Measurements from ENCODE around the gene KSR2. TPM values are rescaled to one million over a fixed set of nuclear protein-coding genes. Genes with fewer than 3 reads are reported as not detected.

The KSR2 gene
- total RNA-seq, 2 experiments from 2014 or later: 0.14 to 0.16 TPM

DNA sequence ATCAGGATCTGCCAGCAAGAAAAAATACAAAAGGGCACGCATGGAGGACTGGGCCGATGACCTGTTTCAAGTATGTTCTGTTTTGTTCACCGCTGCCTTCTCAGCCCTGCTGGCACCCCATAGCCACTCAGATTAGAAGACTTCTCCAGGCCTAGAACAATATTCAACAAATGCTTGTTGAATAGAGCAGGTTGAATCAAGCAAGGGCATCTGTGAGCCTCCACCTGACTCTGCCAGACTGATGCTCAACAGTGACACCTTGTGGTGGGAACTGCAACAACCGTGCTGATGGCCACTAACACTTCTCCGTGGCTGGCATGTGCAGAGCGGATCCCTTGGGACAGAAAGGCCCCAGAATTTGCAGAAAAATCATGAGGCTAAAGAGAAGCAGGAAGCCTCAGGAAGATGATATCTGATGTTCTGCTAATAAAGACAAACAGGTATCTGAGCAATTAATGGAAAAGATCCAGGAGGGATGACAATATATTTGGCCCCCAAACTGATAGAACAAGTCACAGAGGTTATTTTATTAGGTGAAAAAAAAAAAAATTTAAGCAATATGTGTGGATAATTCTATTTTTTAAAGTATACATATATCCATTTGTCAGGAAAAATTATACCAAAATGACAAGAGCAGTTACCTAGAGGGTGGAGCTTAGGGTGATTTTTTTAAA, 114.3 kb downstream of the KSR2 start:
- no peak overlapping the region for H3K4me3 Mint-ChIP-seq

DNA sequence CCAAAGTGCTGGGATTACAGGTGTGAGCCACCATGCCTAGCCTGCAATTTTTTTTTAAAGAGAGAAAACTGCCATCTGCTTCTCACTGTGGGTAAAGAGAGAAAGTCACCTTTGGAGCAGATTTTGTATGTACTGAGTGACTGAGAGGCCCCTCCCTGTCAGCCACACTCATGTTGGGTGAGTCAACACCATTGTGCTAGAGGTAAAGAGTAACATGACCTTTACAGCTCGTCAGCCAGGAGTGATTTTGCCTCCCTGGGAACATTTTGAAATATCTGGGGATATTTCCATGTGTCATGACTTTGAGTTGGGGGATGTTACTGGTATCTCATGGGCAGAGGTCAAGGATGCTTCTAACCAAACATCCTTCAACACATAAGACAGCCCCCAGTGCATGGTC, 115.2 kb downstream of the KSR2 start:
- H3K36me3 Mint-ChIP-seq (ENCODE audit: low read depth): peaks cover 4% of the 10 kb centered on the region
- H3K27me3 Mint-ChIP-seq: peaks cover 8% of the 10 kb centered on the region
- intact Hi-C loops (cut with DNase I, micrococcal nuclease): loop anchor here in 1 of 2 experiments (5.0 kb wide), 1 partner anchor 616 kb away; no protein-coding TSS in a partner anchor
- H3K4me1 Mint-ChIP-seq: peaks cover 2% of the 10 kb centered on the region
- no peak overlapping the region for H3K27ac Mint-ChIP-seq
- ATAC-seq (peak; percentile 51), DNase-seq (no peak)
- H3K4me3 Mint-ChIP-seq: no peak overlapping the region
- ChIA-PET CTCF (interaction anchor here (0.7 to 1.6 kb wide), 3 partner anchors 79 to 643 kb away, joined by 3 read pairs; no protein-coding TSS in a partner anchor), POLR2A (no interaction called here)
- peaks cover 7% of the 10 kb centered on the region for H3K9me3 Mint-ChIP-seq (ENCODE audit: low read depth)

More for the DNA sequence above, 114.3 kb downstream of the KSR2 start:
- Mint-ChIP-seq H3K9me3 (ENCODE audit: low read depth) (peaks cover 7% of the 10 kb centered on the region), H3K36me3 (ENCODE audit: low read depth) (peaks cover 4% of the 10 kb centered on the region), H3K27me3 (peaks cover 4% of the 10 kb centered on the region), H3K27ac (no peak overlapping the region), H3K4me1 (peaks cover 2% of the 10 kb centered on the region)
- POLR2A ChIA-PET: no interaction called here
- ATAC-seq (peak; percentile 67), DNase-seq (peak; percentile 74)
- CTCF ChIA-PET: interaction anchor here (0.6 to 1.6 kb wide), 6 partner anchors 13 to 644 kb away, joined by 3 to 5 read pairs (median 4); no protein-coding TSS in a partner anchor
- intact Hi-C loops (cut with DNase I, micrococcal nuclease): loop anchor here in 1 of 2 experiments (5.0 kb wide), 1 partner anchor 617 kb away; no protein-coding TSS in a partner anchor

DNA sequence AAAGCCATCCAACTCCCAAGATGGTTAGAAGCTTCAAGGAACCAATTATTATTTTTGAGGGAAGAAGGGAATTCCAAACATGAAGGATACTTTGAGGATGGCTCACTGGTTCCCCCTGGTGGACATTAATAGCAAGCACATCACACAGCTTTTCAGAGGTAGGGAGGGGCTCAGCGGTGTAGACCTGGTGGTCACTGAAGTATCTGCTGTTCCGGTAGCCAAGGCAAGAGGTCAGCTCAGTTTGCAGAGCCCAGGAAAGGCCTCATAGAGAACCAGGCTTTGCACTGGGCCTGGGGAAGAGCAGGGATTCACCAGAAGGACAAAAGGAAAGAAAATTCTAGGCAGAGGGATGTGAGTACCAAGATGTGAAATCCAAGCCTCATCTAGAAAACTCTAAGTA, 118.7 kb downstream of the KSR2 start:
- DNase-seq (peak; percentile 17), ATAC-seq (peak; percentile 65)
- Mint-ChIP-seq H3K27ac (no peak overlapping the region), H3K4me3 (no peak overlapping the region), H3K36me3 (ENCODE audit: low read depth) (peaks cover 4% of the 10 kb centered on the region), H3K4me1 (no peaks in the 10 kb centered on the region), H3K9me3 (ENCODE audit: low read depth) (peaks cover 7% of the 10 kb centered on the region), H3K27me3 (peaks cover 21% of the 10 kb centered on the region)
- ChIA-PET CTCF (interaction anchor here (0.6 to 4.2 kb wide), 14 partner anchors 10 to 1150 kb away, joined by 3 to 30 read pairs (median 3); no protein-coding TSS in a partner anchor), POLR2A (no interaction called here)
- intact Hi-C loops (cut with DNase I, micrococcal nuclease): loop anchor here in 1 of 2 experiments (5.0 kb wide), 1 partner anchor 613 kb away; no protein-coding TSS in a partner anchor

DNA sequence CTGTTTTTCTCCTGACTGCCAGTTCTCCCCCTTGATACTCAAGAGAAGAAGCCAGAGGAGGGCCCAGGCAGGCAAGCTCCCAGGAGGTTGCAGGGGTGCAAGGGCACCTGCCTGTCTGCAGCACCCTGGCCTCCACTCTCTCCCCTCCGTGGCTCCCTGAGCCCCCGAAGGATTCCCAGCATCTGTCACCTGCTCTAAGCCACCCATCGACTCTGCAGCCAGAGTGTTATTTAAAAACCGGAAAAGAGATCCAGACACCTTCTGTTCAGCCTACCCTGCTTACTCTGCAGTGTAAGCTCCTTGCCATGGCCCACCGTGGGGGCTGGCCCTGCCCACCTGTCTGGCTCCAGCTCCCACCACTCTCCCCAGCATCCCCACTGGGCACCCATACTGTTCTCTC, 121.4 kb downstream of the KSR2 start:
- Mint-ChIP-seq H3K36me3 (ENCODE audit: low read depth) (no peaks in the 10 kb centered on the region), H3K4me1 (no peaks in the 10 kb centered on the region), H3K9me3 (ENCODE audit: low read depth) (peaks cover 4% of the 10 kb centered on the region), H3K27ac (no peak overlapping the region), H3K27me3 (peaks cover 24% of the 10 kb centered on the region), H3K4me3 (no peak overlapping the region)
- intact Hi-C loops (cut with DNase I, micrococcal nuclease): no loop called here
- DNase-seq: no peak
- POLR2A ChIA-PET: no interaction called here
- CTCF ChIA-PET: interaction anchor here (1.3 to 4.2 kb wide), 2 partner anchors 10 to 28 kb away, joined by 3 to 30 read pairs; no protein-coding TSS in a partner anchor
- ATAC-seq: no peak

DNA sequence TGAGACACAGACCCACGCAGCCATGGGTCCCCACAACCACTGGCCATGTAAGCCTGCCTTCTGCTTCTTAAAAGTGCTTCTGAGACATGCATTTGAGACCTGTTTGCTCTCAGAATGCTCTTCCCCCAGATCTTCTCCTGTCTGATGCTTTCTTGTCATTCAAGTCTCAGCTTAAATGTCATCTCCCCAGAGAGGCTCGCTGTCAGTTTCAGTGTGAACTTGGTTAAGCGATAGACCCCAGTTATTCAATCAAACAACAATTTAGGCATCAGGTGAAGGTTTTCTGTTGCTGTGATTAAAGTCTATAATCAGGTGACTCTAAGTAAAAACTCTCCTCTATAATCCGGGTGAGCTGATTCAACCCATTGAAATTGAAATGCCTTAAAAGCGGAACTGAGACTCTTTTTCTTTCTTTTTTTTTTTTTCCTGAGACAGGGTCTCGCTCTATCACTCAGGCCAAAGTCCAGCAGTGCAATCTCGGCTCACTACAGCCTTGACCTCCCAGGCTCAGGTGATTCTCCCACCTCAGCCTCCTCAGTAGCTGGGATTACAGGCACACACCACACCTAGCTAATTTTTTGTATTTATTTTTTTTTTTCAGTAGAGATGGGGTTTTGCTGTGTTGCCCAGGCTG, 123.4 kb downstream of the KSR2 start:
- DNase-seq (no peak), ATAC-seq (no peak)
- ChIA-PET CTCF (interaction anchor here (0.7 kb wide), 1 partner anchor 12 kb away, joined by 3 read pairs; no protein-coding TSS in a partner anchor), POLR2A (no interaction called here)
- Mint-ChIP-seq H3K4me1 (no peaks in the 10 kb centered on the region), H3K9me3 (ENCODE audit: low read depth) (peaks cover 4% of the 10 kb centered on the region), H3K27ac (no peak overlapping the region), H3K27me3 (peaks cover 26% of the 10 kb centered on the region), H3K4me3 (no peak overlapping the region), H3K36me3 (ENCODE audit: low read depth) (no peaks in the 10 kb centered on the region)
- intact Hi-C loops (cut with DNase I, micrococcal nuclease): no loop called here

DNA sequence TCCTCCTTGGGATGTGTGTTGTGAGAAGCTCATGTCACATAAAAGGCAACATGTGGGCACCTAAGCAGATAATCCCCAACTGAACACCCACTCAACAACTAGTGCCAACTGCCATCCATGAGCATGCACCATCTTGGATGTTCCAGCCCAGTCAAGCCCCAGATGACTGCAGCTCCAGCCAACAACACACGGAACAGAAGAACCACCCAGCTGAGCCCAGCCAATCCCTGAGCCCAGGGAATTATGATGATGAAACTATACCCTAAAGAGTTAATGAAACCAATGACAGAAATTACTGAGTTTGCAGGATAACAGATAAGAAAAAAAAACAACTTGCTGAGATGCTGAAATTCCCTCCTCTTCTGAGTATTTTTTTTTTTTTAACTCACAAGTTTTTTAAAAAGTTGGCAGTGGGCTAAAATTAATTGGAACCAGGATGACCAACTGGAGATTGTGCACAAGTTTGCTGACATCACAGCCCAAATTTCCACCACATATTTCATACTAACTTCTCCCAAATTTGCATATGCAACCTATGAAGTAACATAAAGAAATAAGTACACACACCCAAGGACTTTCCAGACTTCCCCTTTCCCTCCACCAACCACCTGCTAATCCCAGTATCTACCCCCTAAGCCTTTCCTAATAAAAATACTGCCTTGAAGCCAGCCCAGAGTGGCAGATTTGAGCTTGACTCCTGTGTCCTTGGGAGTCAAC, 124.5 kb downstream of the KSR2 start:
- CTCF ChIA-PET: no interaction called here
- H3K36me3 Mint-ChIP-seq (ENCODE audit: low read depth): no peaks in the 10 kb centered on the region
- no peak overlapping the region for H3K4me3 Mint-ChIP-seq
- H3K27ac Mint-ChIP-seq: no peak overlapping the region
- ATAC-seq: no peak
- H3K4me1 Mint-ChIP-seq: no peaks in the 10 kb centered on the region
- peaks cover 22% of the 10 kb centered on the region for H3K27me3 Mint-ChIP-seq
- intact Hi-C loops (cut with DNase I, micrococcal nuclease): no loop called here
- H3K9me3 Mint-ChIP-seq (ENCODE audit: low read depth): peaks cover 4% of the 10 kb centered on the region
- DNase-seq: no peak
- POLR2A ChIA-PET: no interaction called here

DNA sequence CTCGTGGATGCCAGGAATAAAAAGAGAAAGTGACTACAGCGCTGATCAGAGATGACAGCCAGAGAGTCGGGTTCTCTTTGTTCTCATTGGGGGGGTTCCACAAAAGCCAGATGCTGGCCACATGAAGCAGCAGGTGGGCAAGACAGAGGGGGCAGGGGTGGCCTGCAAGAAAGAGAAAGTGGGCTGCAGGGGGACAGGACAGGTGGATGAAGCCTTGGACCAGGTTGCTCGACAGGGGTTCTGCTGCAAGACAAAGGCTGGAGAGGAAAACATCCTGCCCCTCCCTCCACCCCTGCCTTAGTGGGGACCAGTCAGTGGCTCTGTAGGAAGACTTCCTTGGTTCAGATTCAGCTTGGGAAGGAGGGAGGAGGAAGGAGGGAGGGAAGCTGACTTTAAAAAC, 126.2 kb downstream of the KSR2 start:
- no peak for DNase-seq
- intact Hi-C loops (cut with DNase I, micrococcal nuclease): no loop called here
- Mint-ChIP-seq H3K27ac (no peak overlapping the region), H3K9me3 (ENCODE audit: low read depth) (peaks cover 4% of the 10 kb centered on the region), H3K27me3 (peaks cover 20% of the 10 kb centered on the region), H3K36me3 (ENCODE audit: low read depth) (no peaks in the 10 kb centered on the region), H3K4me1 (no peaks in the 10 kb centered on the region), H3K4me3 (no peak overlapping the region)
- POLR2A ChIA-PET: no interaction called here
- CTCF ChIA-PET: interaction anchor here (0.6 to 1.1 kb wide), 2 partner anchors 474 to 1261 kb away, joined by 3 to 4 read pairs; no protein-coding TSS in a partner anchor
- ATAC-seq: no peak

DNA sequence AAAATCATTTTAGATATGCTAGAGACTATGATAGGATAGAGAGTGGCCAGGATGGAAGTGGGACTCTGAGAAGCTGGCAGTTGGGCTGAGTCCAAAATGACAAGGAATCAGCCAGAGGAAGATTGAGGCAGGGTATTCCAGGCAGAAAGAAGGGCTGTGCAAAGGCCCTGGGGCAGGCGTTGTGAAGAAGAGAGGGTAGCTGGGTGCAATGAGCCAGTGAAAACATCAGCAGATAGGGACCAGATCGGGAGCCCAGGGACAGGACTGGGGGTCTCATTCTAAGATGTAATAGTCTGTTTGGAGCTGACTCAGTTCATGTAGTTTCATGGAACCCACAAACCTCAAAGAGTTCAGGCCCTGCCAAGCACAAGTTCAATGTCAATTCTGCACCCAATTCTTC, 126.6 kb downstream of the KSR2 start:
- no peak overlapping the region for H3K27ac Mint-ChIP-seq

DNA sequence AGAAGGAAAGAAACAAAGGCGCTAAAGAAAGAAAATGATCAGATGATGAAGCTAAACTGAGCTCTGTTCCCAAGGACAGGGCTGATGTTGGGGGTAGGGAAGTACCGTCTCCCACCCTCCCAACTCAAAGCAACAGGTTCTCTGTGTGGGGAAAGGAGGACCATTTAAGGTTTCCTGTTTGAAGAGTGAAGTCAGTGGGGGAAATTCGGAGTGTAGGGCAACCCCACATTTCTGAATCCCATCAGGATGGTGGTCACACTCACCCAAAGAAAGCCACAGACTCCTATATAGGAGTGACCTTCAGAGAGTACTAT, 131.1 kb downstream of the KSR2 start:
- Mint-ChIP-seq H3K4me1 (peaks cover 6% of the 10 kb centered on the region), H3K27me3 (peaks cover 19% of the 10 kb centered on the region), H3K36me3 (ENCODE audit: low read depth) (no peaks in the 10 kb centered on the region), H3K9me3 (ENCODE audit: low read depth) (no peaks in the 10 kb centered on the region), H3K4me3 (no peak overlapping the region), H3K27ac (no peak overlapping the region)
- intact Hi-C loops (cut with DNase I, micrococcal nuclease): loop anchor here (1.0 to 10.0 kb wide), 5 partner anchors 233 to 625 kb away; no protein-coding TSS in a partner anchor
- no peak for DNase-seq
- no peak for ATAC-seq
- CTCF ChIA-PET: interaction anchor here (0.5 to 4.1 kb wide), 22 partner anchors 9 to 627 kb away, joined by 3 to 35 read pairs (median 5); partner anchors contain the start of gene PEBP1
- POLR2A ChIA-PET: no interaction called here

More for the DNA sequence above, 126.6 kb downstream of the KSR2 start:
- H3K27me3 Mint-ChIP-seq: peaks cover 24% of the 10 kb centered on the region
- DNase-seq (no peak), ATAC-seq (no peak)
- peaks cover 2% of the 10 kb centered on the region for H3K4me1 Mint-ChIP-seq
- no peak overlapping the region for H3K4me3 Mint-ChIP-seq
- H3K36me3 Mint-ChIP-seq (ENCODE audit: low read depth): no peaks in the 10 kb centered on the region
- CTCF ChIA-PET: interaction anchor here (1.1 kb wide), 1 partner anchor 474 kb away, joined by 4 read pairs; no protein-coding TSS in a partner anchor
- H3K9me3 Mint-ChIP-seq (ENCODE audit: low read depth): peaks cover 4% of the 10 kb centered on the region
- intact Hi-C loops (cut with DNase I, micrococcal nuclease): no loop called here
- POLR2A ChIA-PET: no interaction called here

DNA sequence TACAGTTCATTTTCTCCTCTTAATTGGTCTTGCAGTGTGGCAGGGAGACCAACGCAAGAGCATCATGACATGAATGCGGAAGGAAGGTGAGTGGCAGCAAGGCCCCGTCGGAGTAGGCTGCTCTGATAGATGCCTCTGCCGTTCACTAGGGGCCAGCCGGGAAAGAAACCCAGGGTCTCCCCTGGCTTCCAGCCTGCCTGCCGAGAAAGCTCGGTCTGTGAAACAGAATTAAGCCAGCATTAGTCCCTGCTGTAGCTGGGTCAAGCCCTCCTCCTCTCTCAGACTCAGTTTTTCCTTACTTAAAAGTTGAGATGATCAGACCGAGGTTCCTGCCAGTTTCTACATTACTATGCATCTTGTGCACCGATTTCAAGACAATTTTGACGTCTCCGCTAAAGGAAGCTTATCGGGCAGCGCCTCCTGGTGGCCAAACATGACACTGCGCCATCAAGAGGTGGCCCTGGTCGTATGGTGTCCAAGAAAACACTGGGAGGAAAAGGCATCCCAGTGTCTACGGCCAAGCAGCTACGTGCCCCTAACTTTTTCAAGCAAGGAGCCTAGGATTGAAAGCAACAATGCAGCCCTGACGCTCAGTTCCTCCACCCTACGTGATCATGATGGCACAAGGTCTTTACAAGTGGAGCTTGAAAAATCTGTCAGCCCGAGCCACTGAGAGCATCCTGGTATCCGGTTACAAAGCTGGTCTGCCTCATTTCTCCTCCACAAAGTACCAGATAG, 131.6 kb downstream of the KSR2 start:
- peak; percentile 89 for DNase-seq
- Mint-ChIP-seq H3K27me3 (peaks cover 19% of the 10 kb centered on the region), H3K4me1 (peaks cover 6% of the 10 kb centered on the region), H3K36me3 (ENCODE audit: low read depth) (no peaks in the 10 kb centered on the region), H3K27ac (no peak overlapping the region), H3K9me3 (ENCODE audit: low read depth) (no peaks in the 10 kb centered on the region), H3K4me3 (no peak overlapping the region)
- CTCF ChIA-PET: interaction anchor here (0.5 to 4.1 kb wide), 30 partner anchors 8 to 955 kb away, joined by 3 to 35 read pairs (median 4); partner anchors contain the start of gene PEBP1
- intact Hi-C loops (cut with DNase I, micrococcal nuclease): loop anchor here (1.0 to 10.0 kb wide), 5 partner anchors 232 to 625 kb away; no protein-coding TSS in a partner anchor
- ATAC-seq: peak; percentile 83
- POLR2A ChIA-PET: no interaction called here
